Hepatocyte (in vitro differentiated cells): ENCODE measurements around the gene NYAP2.

Experiments used
- EZH2 ChIP-seq: fragments of 200-600 bp; sonication (generic); IDR thresholded peaks from 2 replicates; pipeline ENCODE4 v1.6.1; 2016; ENCODE audit warnings: antibody characterized with exemption, mild to moderate bottlenecking, borderline replicate concordance
- TF ChIP-seq, protein P1 (sequence below): fragments of 200-600 bp; sonication (generic); IDR thresholded peaks from 2 replicates; pipeline ENCODE4 v1.5.1; 2016; ENCODE audit warnings: antibody characterized with exemption, mild to moderate bottlenecking; ENCODE audit not compliant: poor library complexity

DNA sequence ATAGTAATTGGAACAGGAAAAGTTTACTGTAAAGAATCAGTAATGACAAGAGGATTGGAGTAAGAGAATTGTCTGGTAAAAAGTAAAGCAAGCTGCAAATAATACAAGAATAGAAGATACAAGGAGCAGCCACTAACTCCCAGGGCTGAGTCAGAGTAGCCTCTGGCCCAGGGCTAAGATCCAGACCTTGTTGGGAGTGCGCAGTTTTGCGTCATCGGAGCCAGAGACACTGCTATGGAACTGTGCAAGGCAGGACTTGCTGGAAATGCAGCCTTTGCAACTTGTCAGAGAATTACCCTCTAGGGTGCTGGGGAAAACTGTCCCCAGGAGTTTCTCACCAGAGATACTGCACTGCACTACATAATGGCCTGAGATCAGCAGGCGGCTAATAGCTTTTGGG, 135.2 kb downstream of the NYAP2 start:
- TF ChIP-seq, protein P1, sequence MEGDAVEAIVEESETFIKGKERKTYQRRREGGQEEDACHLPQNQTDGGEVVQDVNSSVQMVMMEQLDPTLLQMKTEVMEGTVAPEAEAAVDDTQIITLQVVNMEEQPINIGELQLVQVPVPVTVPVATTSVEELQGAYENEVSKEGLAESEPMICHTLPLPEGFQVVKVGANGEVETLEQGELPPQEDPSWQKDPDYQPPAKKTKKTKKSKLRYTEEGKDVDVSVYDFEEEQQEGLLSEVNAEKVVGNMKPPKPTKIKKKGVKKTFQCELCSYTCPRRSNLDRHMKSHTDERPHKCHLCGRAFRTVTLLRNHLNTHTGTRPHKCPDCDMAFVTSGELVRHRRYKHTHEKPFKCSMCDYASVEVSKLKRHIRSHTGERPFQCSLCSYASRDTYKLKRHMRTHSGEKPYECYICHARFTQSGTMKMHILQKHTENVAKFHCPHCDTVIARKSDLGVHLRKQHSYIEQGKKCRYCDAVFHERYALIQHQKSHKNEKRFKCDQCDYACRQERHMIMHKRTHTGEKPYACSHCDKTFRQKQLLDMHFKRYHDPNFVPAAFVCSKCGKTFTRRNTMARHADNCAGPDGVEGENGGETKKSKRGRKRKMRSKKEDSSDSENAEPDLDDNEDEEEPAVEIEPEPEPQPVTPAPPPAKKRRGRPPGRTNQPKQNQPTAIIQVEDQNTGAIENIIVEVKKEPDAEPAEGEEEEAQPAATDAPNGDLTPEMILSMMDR: no peak
- TF ChIP-seq EZH2: no peak
